Astrocyte of the cerebellum (primary cell): ENCODE results near the gene DHCR24.

Experiments used
- DNase-seq: peaks from one replicate; pipeline ENCODE4 v3.0.0-alpha.2; 2011; ENCODE audit warnings: low read depth
- H3K4me3 ChIP-seq: 2 replicates; pipeline ENCODE4 v1.5.1; 2011; ENCODE audit warnings: mild to moderate bottlenecking, low read depth, low read length, moderate library complexity
- in situ Hi-C: cut with HindIII; loops from 2 replicates; pipeline ENCODE4 v1.10.0; 2017; ENCODE audit warnings: low sequenced_read_pairs
- TF ChIP-seq, protein P1 (sequence below): IDR thresholded peaks from 2 replicates; pipeline ENCODE4 v1.5.1; 2012; ENCODE audit warnings: low read length, low read depth, moderate library complexity, mild to moderate bottlenecking; ENCODE audit errors: missing control alignments

Gene DHCR24

GRCh38 chr1:54839824-54840223, 47.2 kb downstream of the DHCR24 start:
- TF ChIP-seq, protein P1, sequence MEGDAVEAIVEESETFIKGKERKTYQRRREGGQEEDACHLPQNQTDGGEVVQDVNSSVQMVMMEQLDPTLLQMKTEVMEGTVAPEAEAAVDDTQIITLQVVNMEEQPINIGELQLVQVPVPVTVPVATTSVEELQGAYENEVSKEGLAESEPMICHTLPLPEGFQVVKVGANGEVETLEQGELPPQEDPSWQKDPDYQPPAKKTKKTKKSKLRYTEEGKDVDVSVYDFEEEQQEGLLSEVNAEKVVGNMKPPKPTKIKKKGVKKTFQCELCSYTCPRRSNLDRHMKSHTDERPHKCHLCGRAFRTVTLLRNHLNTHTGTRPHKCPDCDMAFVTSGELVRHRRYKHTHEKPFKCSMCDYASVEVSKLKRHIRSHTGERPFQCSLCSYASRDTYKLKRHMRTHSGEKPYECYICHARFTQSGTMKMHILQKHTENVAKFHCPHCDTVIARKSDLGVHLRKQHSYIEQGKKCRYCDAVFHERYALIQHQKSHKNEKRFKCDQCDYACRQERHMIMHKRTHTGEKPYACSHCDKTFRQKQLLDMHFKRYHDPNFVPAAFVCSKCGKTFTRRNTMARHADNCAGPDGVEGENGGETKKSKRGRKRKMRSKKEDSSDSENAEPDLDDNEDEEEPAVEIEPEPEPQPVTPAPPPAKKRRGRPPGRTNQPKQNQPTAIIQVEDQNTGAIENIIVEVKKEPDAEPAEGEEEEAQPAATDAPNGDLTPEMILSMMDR = no peak
- DNase-seq = no peak
- in situ Hi-C loops = no loop called here
- no peak overlapping the region for H3K4me3 ChIP-seq

DNA sequence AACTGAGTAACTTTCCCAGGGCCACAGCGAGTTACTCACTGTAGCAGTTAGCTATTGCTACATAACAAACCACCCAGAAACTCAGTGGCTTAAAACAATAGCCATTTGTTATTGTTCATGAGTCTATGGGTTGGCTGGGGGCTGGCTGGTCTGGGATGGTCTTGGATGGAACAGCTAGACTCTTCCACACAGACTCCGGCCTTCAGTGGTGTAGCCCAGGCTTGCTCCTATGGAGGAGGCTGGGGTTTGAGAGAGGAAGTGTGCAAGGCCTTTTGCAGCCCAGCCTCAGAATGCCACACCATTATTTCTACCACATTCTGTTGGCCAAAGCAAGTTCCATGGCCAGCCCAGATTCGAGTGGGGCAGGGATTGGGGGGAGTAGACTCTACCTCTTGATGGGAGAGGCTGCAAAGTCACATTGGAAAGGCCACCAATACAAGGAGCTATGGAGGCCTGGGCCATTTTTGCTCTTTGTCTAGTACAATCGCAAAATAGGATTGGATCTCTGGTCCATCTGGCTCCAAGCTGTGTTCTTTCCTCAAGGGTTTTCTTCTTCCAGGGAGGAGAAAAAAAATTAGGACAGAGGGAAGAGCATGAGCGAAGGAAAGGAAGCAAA, 48.3 kb downstream of the DHCR24 start:
- no peak overlapping the region for H3K4me3 ChIP-seq
- in situ Hi-C loops = no loop called here
- TF ChIP-seq, protein P1 = no peak
- no peak for DNase-seq

DNA sequence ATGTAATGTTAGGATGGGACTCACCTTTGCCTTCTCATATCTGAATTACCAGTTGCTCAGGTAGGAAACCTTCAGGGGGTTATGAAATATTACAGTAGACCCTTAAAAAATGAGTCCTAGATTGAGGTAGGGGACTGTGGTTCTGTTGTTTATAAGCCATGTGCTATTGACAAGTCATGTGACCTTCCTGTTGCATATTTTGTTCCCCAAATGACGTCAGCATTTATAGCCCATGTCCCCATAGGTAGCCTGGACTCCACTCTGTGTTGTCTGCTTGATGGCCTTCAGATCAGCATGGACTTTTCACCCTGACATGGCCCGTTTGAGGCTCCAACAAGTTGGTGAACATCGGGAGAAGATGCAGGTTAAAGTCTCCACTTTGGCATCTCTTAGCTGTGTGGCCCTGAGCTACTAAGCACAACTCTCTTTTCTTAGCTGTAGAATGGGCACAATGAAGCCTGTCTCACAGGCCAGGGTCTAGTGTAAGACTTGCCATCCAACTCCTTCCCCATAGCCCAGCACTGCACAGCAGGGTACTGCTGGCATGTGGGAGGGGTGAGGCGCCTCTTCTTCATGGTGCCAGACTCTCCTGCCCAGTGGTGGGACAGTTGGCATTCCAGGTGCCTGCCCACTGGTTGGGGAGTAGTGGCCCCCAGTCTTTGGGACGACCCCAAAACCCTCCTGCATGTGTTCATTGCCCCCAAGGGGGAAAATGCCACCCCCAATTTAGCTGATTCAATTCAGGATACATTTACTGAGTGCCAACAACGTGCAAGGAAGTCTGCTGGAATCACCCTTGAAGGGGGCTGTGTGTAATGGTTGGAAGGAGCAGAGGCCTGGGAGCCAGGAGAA, 49.8 kb downstream of the DHCR24 start:
- in situ Hi-C loops = no loop called here
- TF ChIP-seq, protein P1 = no peak
- H3K4me3 ChIP-seq = no peak overlapping the region
- no peak for DNase-seq

- DNase-seq = no peak
- TF ChIP-seq, protein P1 = no peak
- H3K4me3 ChIP-seq = no peak overlapping the region
- in situ Hi-C loops = no loop called here
Observed at GRCh38 chr1:54836594-54836993, 50.4 kb downstream of the DHCR24 start.

GRCh38 chr1:54835970-54836369, 51.0 kb downstream of the DHCR24 start:
- no peak for DNase-seq
- in situ Hi-C loops = no loop called here
- no peak overlapping the region for H3K4me3 ChIP-seq
- TF ChIP-seq, protein P1 = no peak

- DNase-seq = no peak
- H3K4me3 ChIP-seq = no peak overlapping the region
- in situ Hi-C loops = no loop called here
- TF ChIP-seq, protein P1 = no peak
Observed at GRCh38 chr1:54835131-54835898, 51.7 kb downstream of the DHCR24 start.
